ENCODE data around the gene DPP10. TPM values are rescaled to one million over a fixed set of nuclear protein-coding genes. Genes with fewer than 3 reads are reported as not detected.

DPP10 gene
- total RNA-seq, 4 donors from 2014 or later, result 3.3 to 6.6 (median 4.7) TPM

- H3K27me3 ChIP-seq, result no peaks in the 10 kb centered on the region
- no peaks in the 10 kb centered on the region for H3K36me3 ChIP-seq
- no peak for DNase-seq (ENCODE audit: extremely low spot score)
- H3K4me3 ChIP-seq, result no peak overlapping the region
- H3K9me3 ChIP-seq, result no peaks in the 10 kb centered on the region
- H3K27ac ChIP-seq (replicated peaks in 1 of 4), result no peak overlapping the region
- intact Hi-C loops (cut with DNase I), result no loop called here
- WGBS, result 91% methylated on average over 12 of the region's 12 CpGs
- no peak for TF ChIP-seq POLR2AphosphoS5 (IDR thresholded peaks at IDR 0.05)
- no peak for TF ChIP-seq EP300 (IDR thresholded peaks at IDR 0.05)
- TF ChIP-seq CTCF (IDR thresholded peaks at IDR 0.05), result no peak
- no peak for TF ChIP-seq POLR2A (IDR thresholded peaks at IDR 0.05; ENCODE audit: low read depth)
- H3K4me1 ChIP-seq, result no peaks in the 10 kb centered on the region
Measured at GRCh38 chr2:114496959-114497358, 54.5 kb downstream of the DPP10 start.

- Histone ChIP-seq H3K27ac (replicated peaks in 1 of 4) (no peak overlapping the region), H3K4me3 (no peak overlapping the region), H3K4me1 (no peaks in the 10 kb centered on the region), H3K9me3 (no peaks in the 10 kb centered on the region), H3K27me3 (no peaks in the 10 kb centered on the region), H3K36me3 (no peaks in the 10 kb centered on the region)
- no peak for TF ChIP-seq POLR2A (IDR thresholded peaks at IDR 0.05; ENCODE audit: low read depth)
- TF ChIP-seq EP300 (IDR thresholded peaks at IDR 0.05), result no peak
- TF ChIP-seq CTCF (IDR thresholded peaks at IDR 0.05), result no peak
- TF ChIP-seq POLR2AphosphoS5 (IDR thresholded peaks at IDR 0.05), result no peak
- intact Hi-C loops (cut with DNase I), result no loop called here
- WGBS, result 85% methylated on average over 4 of the region's 4 CpGs
- DNase-seq (ENCODE audit: extremely low spot score), result no peak
Measured at GRCh38 chr2:114499101-114499500, 56.7 kb downstream of the DPP10 start.

DNA sequence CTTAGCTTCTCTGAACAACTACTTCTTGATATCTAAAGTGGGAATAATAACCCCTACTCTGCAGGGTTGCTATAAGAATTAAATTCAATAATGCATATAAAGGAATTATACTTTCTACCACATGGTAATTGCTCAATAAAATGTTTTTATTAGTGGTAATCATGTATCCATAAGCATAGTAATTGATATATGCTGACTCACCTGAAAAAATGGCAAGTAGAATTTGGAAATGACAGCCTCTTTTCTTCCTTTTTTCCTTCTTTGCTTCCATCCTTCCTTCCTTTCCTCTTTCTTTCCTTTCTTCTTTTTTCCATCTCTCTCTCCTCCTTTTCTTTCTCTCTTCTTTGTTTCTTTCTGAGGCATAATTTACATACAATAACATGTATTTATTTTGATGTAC is 65.3 kb downstream of the DPP10 start:
- H3K4me3 ChIP-seq, result no peak overlapping the region
- DNase-seq (ENCODE audit: extremely low spot score), result no peak
- no peaks in the 10 kb centered on the region for H3K4me1 ChIP-seq
- TF ChIP-seq POLR2AphosphoS5 (IDR thresholded peaks at IDR 0.05) (no peak), POLR2A (IDR thresholded peaks at IDR 0.05; ENCODE audit: low read depth) (no peak), EP300 (IDR thresholded peaks at IDR 0.05) (no peak), CTCF (IDR thresholded peaks at IDR 0.05) (no peak)
- H3K9me3 ChIP-seq, result no peaks in the 10 kb centered on the region
- H3K27me3 ChIP-seq, result no peaks in the 10 kb centered on the region
- H3K27ac ChIP-seq (replicated peaks in 1 of 4), result no peak overlapping the region
- intact Hi-C loops (cut with DNase I), result no loop called here
- no peaks in the 10 kb centered on the region for H3K36me3 ChIP-seq

GRCh38 chr2:114515882-114516281 is 73.4 kb downstream of the DPP10 start:
- Histone ChIP-seq H3K4me3 (no peak overlapping the region), H3K27me3 (no peaks in the 10 kb centered on the region), H3K27ac (replicated peaks in 1 of 4) (no peak overlapping the region), H3K36me3 (no peaks in the 10 kb centered on the region), H3K9me3 (no peaks in the 10 kb centered on the region), H3K4me1 (no peaks in the 10 kb centered on the region)
- no peak for TF ChIP-seq POLR2A (IDR thresholded peaks at IDR 0.05; ENCODE audit: low read depth)
- no peak for TF ChIP-seq EP300 (IDR thresholded peaks at IDR 0.05)
- TF ChIP-seq CTCF (IDR thresholded peaks at IDR 0.05), result no peak
- no peak for TF ChIP-seq POLR2AphosphoS5 (IDR thresholded peaks at IDR 0.05)
- intact Hi-C loops (cut with DNase I), result no loop called here
- DNase-seq (ENCODE audit: extremely low spot score), result no peak
- WGBS, result 73% methylated on average over 3 of the region's 3 CpGs

DNA sequence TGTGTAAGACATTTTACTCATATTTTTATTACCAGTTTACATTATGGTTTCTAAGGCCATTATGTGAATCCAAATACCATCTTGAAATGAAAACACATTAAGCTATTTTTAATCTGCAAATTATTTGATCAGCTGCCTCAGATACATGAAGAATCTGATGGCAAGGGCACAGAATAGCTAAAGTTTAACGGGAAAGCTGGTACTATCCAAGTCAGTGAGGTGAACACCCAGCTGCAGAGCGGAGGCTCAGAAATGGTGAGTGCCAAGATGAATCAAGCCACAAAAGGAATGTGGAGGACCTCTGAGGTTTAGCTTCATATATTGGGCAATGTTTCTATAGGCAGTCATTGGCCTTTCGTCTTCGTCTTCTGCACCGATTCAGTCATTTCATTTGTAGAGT is 75.1 kb downstream of the DPP10 start:
- no peaks in the 10 kb centered on the region for H3K36me3 ChIP-seq
- no peak overlapping the region for H3K4me3 ChIP-seq
- H3K9me3 ChIP-seq, result no peaks in the 10 kb centered on the region
- no peak for DNase-seq (ENCODE audit: extremely low spot score)
- TF ChIP-seq POLR2A (IDR thresholded peaks at IDR 0.05; ENCODE audit: low read depth) (no peak), CTCF (IDR thresholded peaks at IDR 0.05) (no peak), POLR2AphosphoS5 (IDR thresholded peaks at IDR 0.05) (no peak), EP300 (IDR thresholded peaks at IDR 0.05) (no peak)
- no peak overlapping the region for H3K27ac ChIP-seq (replicated peaks in 1 of 4)
- 91% methylated on average over 5 of the region's 5 CpGs for whole genome bisulfite sequencing
- H3K4me1 ChIP-seq, result no peaks in the 10 kb centered on the region
- intact Hi-C loops (cut with DNase I), result no loop called here
- H3K27me3 ChIP-seq, result no peaks in the 10 kb centered on the region

All from esophagus muscularis mucosa (tissue), 4 donors.